H1 (cell line): ENCODE results near the gene SECISBP2.

Experiments used
- CBX8 ChIP-seq: fragments of 300-800, 300-1000 bp; sonication (generic); IDR thresholded peaks from 2 replicates; pipeline ENCODE4 v1.7.1; 2016; ENCODE audit warnings: low read depth, low read length, borderline replicate concordance
- CTCF ChIP-seq, 3 experiments: IDR thresholded peaks; 1 replicate in 2 of 3; 2 replicates in 1 of 3; pipeline versions ENCODE4 v1.5.1 to v1.6.1; 2011; ENCODE audit warnings: low read length in 3 of 3, mild to moderate bottlenecking in 3 of 3, inconsistent platforms in 2 of 3, low read depth in 1 of 3, moderate library complexity in 1 of 3; ENCODE audit not compliant: insufficient read depth in 1 of 3; ENCODE audit errors: control extremely low read depth in 1 of 3
- FOSL1 ChIP-seq: IDR thresholded peaks from 2 replicates; pipeline ENCODE4 v1.6.1; 2011; ENCODE audit warnings: mild to moderate bottlenecking, low read depth, low read length, moderate library complexity; ENCODE audit not compliant: insufficient read depth
- GABPA ChIP-seq: IDR thresholded peaks from 2 replicates; pipeline ENCODE4 v1.6.1; 2011; ENCODE audit warnings: mild to moderate bottlenecking, low read length, moderate library complexity, borderline replicate concordance; ENCODE audit not compliant: insufficient read depth
- KDM1A ChIP-seq: fragments of 200-600, 300-600 bp; sonication (generic); IDR thresholded peaks from 2 replicates; pipeline ENCODE4 v1.7.1; 2016; ENCODE audit warnings: mild to moderate bottlenecking, low read length, borderline replicate concordance
- POLR2A ChIP-seq, 2 experiments: IDR thresholded peaks; 1 replicate in 1 of 2; 2 replicates in 1 of 2; pipeline ENCODE4 v1.6.1; 2011; ENCODE audit warnings: low read depth in 2 of 2, low read length in 2 of 2, mild to moderate bottlenecking in 2 of 2; ENCODE audit errors: control extremely low read depth in 1 of 2
- POLR2AphosphoS5 ChIP-seq: IDR thresholded peaks from 2 replicates; pipeline ENCODE4 v1.6.1; 2011; ENCODE audit warnings: low read depth, low read length
- RAD21 ChIP-seq, 2 experiments: IDR thresholded peaks in 1 of 2; conservative IDR thresholded peaks in 1 of 2; 2 replicates each; pipeline ENCODE4 v1.6.1; 2011; ENCODE audit warnings: low read depth in 2 of 2, low read length in 2 of 2, improper control_type of control experiment in 1 of 2, inconsistent platforms in 1 of 2, mild to moderate bottlenecking in 1 of 2, moderate library complexity in 1 of 2
- RFX5 ChIP-seq: IDR thresholded peaks from 2 replicates; pipeline ENCODE4 v1.6.1; 2011; ENCODE audit warnings: low read depth, low read length, improper control_type of control experiment, borderline replicate concordance
- TEAD4 ChIP-seq: IDR thresholded peaks from 2 replicates; pipeline ENCODE4 v1.6.1; 2012; ENCODE audit warnings: low read depth, low read length, inconsistent platforms, mixed read lengths

GRCh38 chr9:89361031-89361430, 42.7 kb downstream of the SECISBP2 start:
- TF ChIP-seq FOSL1 (no peak), CTCF (IDR thresholded peaks at IDR 0.05; ENCODE audit: control extremely low read depth in 1 of 3, insufficient read depth in 1 of 3, low read depth in 1 of 3, low read length in 3 of 3) (no peak), POLR2AphosphoS5 (no peak), TEAD4 (no peak), CBX8 (no peak), POLR2A (IDR thresholded peaks at IDR 0.05; ENCODE audit: control extremely low read depth in 1 of 2, low read depth in 2 of 2, low read length in 2 of 2) (no peak), RFX5 (no peak), GABPA (no peak), KDM1A (no peak), RAD21 (IDR thresholded peaks at IDR 0.05 in 1 of 2, conservative IDR thresholded peaks at IDR 0.05 in 1 of 2; ENCODE audit: low read depth in 2 of 2, low read length in 2 of 2) (no peak)
